GM10847 (cell line): ENCODE results near the gene CPD.

Experiments used
- POLR2A ChIP-seq: IDR thresholded peaks from 2 replicates; pipeline ENCODE4 v1.6.1; 2011; ENCODE audit not compliant: insufficient read length; ENCODE audit errors: extremely low read depth

The CPD gene

DNA sequence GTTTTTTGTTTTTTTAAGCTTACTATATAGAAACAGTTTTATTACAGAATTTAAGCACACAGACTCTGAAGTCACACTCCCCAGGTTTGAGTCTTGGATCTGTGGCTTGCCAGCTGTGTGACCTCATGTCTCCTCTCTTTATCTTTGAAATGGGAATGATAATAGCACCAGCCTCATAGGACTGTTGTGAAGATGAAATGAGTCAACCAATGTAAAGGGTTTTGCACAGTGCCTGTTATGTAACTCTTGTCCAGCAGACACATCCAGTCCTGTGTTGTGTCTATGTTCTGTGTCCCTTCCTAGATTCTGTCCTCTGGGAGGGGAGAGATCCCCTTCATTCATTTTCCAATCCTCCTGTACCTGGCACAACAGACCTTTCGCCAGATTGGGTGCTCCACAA is 3.1 kb upstream of the CPD start:
- TF ChIP-seq POLR2A: no peak

DNA sequence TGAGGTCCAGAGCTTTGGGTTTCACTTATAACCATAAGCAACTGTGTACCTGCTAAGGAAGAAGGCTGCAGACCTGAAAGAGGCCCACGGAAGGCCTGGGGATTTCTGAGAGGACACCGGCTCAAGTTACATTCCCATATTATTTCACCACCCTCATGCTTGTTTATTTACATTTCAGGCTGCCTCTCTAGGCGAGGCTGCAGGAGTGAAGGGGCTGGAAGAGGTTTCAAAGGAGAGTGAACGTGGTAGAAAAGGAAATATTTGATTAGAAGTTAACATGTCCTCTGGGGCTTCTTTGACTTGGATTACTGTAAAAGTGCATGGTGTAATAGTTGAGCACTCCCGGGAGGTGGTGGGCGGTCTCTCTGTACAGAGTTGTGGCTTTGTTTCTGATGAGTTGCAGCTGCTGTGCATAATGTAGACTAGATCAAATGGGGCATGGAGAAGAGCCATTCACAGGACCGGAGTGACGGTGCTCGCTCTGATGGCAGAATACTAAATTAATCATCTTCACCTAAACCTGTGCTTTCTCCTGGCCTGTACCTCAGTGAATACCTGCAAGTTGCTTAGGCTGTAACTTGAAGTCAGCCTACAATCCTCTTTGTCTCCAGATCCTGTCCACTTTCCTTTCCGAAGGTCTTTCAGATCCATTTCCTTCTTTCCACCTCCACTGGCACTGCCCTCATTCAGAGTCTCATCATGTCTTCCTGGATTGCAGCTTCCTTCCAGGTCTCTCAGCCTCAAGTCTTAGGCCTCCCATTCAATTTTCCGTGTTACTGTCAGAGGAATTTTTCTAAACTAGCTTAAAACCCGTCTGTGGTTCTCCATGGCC is 1.9 kb upstream of the CPD start:
- no peak for TF ChIP-seq POLR2A

DNA sequence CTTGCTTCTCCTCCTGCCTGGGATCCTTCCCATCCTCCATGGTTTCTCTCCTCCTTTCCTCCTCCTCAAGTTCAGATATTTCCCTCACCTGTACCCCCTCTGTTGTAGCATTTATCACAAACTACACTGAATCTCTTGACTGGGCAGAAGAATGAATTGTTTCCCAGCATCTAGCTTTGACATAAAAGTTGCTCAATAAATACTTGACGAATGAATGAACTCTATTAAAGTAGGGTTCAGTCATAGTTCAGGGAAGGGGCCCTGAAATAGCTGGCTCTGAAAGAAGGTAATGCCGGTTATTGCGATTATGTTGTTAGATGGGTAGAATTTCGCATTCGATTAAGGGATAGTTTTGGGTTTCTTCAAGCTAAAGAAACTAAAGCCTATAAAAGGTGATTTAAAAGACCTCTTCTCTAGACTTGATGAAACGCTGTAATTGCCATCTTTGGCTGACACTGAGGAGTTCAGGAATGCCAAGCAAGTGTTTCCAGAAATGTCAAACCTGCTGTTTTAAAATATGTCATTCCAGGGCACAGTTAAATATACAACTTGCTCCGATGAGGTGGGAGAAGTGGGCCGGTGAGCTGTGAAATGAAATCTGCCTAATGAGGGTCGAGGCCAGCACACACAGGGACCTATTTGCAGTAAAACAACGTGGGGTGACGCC is 1.0 kb upstream of the CPD start:
- TF ChIP-seq POLR2A: no peak

DNA sequence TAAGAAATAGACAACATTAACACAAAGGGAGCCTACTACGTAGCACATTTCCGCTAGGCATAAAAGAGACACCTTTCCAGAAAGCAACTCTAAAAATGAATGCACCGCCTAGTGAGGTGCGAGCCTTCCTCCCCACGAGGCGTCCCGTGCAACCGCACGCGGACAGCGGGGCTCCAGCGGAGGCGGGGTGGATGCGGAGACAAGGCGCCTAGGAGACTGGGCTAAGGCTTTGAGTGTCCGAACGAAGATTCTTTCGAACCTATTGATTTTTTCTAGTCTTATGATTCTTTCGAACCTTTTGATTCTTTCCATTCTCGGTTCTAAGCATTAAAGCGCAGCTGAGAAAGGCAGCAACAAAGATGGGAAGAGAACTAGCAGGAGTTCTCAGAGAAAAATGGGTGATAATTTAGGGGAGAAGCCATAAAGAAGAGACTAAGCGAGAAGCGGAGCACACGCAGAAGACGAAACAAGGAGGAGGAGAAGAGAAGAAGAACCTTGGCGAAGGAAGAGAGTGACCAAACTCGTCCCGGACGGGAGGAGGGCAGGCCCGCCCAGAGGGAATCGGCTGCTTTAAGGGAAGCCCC is 394 bp upstream of the CPD start:
- no peak for TF ChIP-seq POLR2A

DNA sequence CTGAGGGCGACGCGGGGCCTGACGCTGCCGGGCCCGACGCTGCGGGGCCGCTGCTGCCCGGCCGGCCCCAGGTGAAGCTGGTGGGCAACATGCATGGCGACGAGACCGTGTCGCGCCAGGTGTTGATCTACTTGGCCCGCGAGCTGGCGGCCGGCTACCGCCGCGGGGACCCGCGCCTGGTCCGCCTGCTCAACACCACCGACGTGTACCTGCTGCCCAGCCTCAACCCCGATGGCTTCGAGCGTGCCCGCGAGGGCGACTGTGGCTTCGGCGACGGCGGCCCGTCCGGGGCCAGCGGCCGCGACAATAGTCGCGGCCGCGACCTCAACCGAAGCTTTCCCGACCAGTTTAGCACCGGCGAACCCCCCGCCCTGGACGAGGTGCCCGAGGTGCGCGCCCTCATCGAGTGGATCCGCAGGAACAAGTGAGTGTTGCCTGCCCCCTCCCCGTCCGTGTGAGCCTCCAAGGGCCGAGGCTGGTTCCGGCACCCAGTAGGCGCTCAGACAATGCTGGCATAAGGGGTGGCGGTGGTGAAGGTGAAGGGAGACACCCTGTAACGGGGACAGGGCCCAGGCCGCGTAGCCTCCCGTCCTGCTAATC is 676 bp downstream of the CPD start:
- TF ChIP-seq POLR2A: no peak

DNA sequence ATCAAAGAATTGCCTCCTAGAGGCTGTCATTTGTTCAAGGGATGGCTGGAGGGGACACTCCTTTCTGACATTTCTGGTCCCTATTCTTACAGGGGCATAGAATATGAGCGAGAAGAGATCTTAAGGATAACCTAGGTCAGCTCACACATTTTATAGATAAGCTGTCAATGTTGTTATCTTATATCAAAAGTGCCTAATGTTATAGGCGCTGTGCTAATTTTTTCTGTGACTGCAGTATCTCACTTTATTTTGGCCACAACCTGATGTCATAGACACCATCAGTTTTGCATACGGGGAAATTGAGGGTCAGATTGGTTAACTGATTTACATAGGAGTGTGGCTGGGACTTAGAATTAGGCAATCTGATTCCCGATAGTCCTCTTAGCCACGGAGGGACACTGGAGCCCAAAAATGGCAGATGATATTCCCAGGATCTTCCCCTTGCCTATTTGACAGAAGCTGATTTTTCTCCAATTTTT is 1.2 kb downstream of the CPD start:
- no peak for TF ChIP-seq POLR2A

DNA sequence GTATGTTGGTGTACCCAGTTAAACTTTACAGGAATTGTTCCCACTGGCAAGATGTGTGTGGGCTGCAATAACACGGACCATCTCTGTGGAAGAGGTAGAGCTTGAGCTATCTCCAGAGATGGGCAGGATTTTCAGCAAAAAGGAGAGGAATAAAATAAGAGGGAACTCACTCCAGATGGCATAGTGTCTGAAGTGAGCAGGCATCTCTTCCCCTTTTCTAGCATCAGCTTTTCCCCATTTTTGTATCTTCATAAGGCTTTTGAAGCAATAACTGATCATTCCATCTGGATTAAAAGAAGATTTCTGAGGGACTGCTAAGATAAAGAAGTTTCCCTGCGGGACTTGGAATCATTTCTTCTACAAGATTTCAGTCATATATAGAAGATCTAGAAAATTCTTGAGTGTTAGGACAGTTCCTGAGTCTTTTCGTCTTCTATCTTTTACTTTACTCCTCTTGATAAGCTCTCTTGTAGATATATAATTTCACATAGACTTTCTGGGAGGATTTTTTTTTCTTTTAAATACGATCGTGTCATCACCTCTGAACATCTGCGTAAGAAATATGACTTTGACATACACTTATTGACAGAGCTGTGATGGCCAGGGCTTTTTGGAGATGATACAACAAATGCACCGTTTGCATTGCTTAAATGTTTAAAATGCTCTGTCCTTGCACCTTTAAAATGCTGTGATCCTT is 2.1 kb downstream of the CPD start:
- TF ChIP-seq POLR2A: no peak

- TF ChIP-seq POLR2A: no peak
These were observed 2.6 kb downstream of the CPD start for GRCh38 chr17:30381340-30381659.

- TF ChIP-seq POLR2A: no peak
These were observed 3.6 kb downstream of the CPD start for GRCh38 chr17:30382345-30382744.

- TF ChIP-seq POLR2A: no peak
These were observed 9.8 kb downstream of the CPD start for GRCh38 chr17:30388321-30389179.

DNA sequence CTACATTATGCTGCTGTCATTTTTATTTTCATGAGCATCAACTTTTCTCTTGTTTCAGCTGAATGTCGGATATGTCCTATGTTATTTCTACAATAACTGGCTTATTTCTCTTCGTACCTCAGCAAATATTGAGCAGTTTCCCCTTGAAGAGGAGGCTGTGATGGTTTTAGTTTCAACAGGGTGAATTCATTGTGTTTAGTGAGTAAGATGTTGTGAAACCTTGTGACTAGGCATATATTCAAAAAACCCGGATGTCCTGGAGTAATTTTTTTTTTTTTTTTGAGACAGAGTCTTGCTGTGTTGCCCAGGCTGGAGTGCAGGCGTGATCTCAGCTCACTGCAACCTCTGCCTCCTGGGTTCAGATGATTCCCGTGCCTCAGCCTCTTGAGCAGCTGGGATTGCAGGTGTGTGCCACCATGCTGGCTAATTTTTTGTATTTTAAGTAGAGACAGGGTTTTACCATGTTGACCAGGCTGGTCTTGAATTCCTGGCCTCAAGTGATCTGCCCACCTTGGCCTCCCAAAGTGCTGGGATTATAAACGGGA is 11.1 kb downstream of the CPD start:
- no peak for TF ChIP-seq POLR2A

GRCh38 chr17:30391534-30391933 is 12.8 kb downstream of the CPD start:
- TF ChIP-seq POLR2A: no peak

GRCh38 chr17:30393491-30393890 is 14.8 kb downstream of the CPD start:
- no peak for TF ChIP-seq POLR2A
